Stimulated activated CD8-positive, alpha-beta memory T cell treated with anti-CD3 and anti-CD28 coated beads, Interleukin-4, amount 100 ng/mL, for 24 hours (primary cell): ENCODE results near the gene ILF2.
A peak's percentile ranks its signal among the peaks of the same experiment; 100 is the strongest.

ENCODE experiments used
- DNase-seq: peaks from one replicate; pipeline ENCODE4 v3.0.0-alpha.2; 2020; ENCODE audit warnings: low read depth

Gene ILF2

DNA sequence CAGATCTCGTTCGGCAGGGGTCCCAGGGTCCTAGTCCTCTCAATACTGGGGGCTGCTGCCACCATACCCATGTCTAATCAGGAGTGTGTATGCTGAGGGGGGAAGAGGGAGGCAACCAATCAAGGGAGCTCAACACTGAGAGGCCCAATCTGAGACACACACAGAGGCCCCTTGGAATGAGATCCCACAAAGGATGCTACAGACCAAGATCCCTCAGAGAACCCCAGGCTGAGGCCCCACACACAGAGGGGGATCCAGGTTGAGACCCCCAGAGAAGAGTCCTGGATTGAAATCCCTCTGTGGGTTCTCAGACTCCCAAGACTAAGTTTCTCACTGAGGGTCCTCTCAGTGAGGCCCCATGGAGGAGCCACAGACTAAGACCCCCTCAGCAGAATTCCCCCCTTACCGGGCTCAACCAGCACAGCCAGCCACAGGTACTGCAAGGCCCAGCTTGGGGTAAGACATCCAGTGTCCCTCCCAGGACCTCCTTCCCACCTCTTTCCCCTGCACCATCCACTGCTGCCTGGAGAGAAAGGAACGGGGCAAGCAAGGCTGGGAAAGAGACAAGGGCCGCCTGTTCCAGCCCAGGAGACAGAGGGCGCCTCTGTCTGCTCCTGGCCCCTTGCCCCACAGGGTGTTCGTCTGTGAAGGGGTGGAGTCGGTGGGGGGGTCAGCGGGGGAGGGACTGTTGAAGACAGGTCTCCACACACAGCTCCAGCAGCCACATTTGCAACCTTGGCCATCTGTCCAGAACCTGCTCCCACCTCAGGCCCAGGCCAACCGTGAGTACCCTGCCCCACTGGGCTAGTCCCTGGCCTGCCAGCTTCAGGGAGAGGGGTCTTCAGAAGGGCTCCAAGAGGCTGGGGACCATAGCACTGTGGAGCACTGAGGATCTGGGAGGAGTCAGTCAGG, 42.8 kb downstream of the ILF2 start, which contains the start of gene S100A1:
TSS of gene S100A1 (plus strand) at position 720 of the 912 bp plus-strand sequence. CDS start 2,088 bp downstream, outside the sequence.
- DNase-seq = no peak

DNA sequence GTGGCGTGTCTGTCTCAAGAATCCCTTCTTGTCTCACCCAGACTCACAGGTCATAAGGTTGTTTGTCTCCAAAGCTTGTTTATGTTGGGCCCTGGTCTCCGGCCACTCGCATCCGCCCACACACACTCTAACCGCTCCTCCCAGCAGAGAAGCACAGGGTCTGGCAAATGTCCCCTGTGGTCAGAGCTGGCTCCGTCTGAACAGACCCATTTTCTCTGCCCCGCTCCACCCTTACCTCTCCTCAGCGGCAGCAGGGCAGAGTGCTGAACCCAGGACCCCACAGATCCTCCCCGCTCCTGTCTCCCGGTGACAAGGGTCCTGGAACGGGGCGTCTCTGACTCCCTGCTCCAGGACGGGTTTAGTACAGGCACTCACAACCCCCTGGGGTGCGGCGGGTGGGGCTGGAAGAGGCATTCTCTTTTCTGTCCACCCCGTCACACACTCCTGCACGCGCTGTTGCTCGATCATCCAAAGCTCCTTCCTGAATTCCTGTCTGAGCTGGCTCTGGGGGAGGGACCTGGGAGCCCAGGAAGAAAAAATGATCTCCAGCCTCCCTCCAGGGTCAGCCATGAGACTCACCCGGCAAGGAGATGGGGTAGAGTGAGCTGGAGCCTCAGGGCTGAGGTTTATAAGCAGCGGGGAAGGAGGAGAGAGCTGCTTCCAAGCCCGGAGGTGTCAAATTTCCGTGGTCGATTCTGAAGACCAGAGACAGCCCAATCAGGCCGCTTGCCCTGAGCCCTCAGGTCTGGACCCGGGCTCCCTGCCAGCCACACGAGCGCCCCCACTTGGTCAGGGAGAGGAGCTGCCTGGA, 43.7 kb downstream of the ILF2 start, which contains the start of gene S100A13:
TSS of gene S100A13 (minus strand) at position 602 of the 811 bp plus-strand sequence. CDS start 1,033 bp downstream, outside the sequence.
- no peak for DNase-seq

DNA sequence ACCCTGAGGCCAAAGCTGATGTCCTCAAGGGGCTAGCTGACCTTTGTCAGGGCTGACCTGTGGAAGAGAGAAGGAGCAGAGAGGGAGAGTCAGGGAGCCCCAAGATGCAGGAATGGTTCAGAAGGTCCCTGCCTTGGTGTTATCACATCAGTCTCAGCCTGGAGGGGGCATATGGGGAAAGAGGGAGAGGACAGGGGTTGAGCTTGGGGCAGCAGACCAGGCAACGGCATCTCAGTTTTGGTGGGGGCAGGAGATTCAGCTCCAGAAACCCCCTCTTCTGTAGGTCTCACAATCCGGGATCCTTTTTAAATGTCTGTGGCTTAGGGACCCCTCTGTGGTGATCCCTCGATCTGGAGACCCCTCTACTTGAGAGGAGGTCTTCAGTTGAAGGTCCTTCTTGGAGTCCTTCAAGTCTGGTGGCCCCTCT, 44.3 kb downstream of the ILF2 start:
- DNase-seq = no peak

DNA sequence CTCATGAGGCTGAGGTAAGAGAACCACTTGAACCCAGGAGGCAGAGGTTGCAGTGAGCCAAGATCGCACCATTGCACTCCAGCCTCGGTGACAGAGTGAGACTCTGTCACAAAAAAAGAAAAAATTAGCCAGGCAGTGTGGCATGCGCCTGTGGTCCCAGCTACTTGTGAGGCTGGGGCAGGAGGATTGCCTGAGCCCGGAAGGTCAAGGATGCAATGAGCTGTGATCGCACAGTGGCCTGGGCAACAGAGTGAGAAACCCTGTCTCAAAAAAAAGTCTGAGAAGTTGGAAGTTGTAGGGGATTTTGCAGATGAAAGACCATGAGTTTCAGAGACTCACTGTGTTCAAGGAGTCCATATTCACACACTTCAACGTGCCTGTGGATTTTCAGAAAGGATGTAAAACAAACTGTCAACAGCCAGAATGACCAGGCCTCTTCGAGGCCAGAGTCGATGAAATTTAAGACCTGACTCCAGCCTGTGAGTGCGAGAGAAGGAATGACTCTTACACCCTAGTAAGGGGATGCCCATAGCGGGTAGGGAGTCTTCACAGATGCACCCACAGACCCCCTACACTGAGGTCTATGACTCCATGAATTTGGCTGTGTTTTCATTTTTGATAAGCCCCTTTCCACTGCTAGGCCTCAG, 45.7 kb downstream of the ILF2 start:
- no peak for DNase-seq

DNA sequence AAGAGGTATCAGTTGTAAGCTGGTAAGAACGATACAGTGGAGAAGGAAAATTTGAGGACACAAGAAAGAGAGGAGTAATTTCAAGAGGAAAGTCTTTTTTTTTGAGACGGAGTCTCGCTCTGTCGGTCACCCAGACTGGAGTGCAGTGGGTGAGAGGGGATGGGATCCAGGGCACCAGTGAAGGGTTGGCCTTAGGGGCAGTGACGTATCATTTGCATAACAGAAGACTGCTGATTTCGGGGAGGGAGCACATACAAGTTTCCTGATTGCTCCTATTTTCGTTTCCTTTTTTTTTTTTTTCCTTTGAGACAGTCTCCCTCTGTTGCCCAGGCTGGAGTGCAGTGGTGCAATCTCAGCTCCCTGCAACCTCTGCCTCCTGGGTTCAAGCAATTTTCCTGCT, 47.7 kb downstream of the ILF2 start:
- no peak for DNase-seq

DNA sequence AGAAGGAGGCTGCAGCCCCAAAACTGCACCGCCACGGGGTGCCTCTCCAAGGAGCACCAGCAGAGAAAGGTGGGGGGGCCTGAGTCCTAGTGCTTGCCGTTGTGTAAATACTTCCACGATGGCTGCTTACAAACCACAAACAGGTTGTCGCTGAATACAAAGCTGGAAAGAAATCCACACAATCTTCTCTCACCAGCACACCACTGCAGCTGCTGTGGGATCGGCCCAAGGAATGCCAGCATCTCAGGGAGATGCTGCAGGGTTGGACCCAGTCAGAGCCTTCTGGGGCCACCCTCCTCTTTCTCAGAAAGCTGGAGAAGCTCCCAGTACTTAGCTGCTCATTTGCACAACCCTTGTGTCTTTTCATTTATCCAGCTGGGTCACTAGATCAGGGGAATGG, 51.6 kb downstream of the ILF2 start:
- no peak for DNase-seq

DNA sequence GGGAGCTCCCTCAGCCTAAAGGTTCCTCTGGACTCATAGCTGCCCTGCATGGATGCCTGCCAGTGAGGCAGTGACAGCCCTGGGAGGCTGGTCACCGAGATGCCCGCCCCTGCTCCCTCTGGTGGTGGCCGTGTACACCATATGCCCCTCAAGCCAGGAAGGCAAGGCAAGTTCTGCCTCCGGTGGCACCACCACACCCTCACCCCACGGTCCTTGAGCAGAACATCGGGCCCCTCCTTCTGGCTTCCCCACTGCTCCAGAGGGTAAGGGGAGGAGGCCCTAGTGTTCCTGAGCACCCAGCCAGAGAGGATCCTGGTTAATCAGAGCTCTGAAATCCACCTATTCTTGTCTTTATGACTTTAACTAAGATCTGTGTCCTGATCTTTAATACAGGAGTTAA, 53.1 kb downstream of the ILF2 start:
- DNase-seq = peak; percentile 72

DNA sequence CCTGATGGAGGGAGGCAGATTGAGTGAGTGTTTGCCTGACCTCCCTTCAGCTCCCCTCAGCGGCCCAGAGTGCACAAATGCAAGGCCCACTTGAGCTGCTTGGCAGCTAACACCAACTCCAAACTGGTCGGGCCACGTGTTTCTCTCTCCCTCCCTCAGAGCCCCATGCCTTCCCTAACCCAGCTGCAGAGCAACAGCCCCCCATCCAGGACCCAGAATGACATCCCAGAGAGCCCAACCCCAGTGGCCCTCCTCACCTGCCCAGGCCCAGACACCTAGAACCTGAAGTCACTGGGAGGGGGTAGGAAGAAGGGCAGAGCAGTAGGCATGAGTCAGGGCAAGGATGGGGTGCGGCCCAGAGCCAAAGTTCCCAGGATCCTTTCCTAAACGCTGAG, 53.9 kb downstream of the ILF2 start:
- no peak for DNase-seq

DNA sequence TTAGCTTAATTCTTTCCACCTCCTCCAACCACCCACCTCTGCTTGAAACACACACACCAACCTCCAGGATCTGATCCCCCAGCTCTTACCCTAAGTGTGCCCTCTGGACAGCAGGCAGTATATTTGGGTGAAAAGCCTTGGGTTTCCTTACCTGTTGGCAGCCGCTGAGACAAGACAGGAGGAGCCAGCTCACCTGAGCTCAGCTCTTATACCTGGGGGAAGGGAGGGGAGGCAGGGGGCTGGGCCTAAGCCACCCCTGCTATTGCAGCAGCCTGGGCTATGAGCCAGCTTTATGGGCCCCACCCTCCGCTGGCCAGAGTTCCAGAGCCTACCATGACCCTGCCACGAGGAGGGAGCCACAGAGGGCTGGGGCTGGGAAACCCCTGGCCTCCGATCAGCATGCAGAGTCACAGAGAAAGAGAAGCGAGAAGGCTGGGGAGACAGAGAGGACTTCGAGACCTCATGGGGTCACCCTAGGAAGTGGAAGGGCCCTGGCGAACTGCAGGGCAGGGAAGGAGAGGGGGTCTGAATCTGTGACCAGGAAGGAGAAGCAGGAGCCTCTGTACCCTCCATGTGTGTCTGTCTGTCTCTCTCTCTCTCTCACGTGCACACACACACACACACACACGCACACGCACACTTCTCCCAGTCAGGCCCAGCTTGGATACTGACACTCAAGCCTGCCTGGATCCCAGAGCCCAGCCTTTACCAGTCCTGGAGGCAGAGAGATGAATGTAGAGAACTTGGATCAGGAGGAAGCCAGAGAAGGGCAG, 54.5 kb downstream of the ILF2 start, which contains the start of gene S100A14:
TSS of gene S100A14 (minus strand) at position 182 of the 773 bp plus-strand sequence. CDS start 467 bp downstream, outside the sequence.
- no peak for DNase-seq

DNA sequence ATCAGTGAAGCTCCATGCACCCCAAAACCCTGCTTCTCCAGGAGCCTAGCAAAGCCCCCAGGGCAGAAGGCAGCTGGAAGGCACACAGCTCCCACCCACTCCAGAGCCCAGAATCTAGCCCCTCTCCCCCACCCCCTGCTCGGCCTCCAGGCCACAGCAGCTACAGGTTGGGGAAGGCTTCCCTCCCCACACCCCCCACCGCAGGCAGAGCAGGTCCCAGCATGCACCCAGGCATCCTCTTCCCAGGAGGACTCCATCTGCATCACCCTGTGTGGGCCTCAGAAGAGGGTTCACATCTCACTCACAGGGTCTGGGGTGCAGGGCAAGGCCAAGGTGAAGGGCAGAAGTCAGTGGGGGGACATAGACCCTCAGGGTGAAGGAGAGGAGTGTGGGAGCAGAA, 55.4 kb downstream of the ILF2 start:
- no peak for DNase-seq

DNA sequence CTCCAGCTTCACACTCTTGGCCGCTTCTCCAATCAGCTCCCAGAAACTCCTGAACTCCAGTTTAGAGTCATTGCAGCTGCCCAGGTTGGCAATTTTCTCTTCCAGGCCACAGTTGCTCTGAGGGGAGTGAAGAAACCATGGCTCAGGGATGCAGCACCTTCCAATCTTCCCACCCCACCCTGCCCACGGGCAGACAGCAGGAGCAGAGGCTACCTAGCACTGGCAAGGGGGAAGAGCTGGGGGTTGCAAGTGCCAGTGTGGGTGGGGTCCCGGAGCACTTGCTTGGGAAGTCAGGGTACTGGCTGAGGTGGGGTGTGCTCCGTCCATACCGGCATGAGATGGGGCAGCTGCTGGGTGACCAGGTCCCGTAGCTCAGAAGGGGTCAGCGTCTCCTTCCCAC, 55.9 kb downstream of the ILF2 start:
- DNase-seq = no peak

DNA sequence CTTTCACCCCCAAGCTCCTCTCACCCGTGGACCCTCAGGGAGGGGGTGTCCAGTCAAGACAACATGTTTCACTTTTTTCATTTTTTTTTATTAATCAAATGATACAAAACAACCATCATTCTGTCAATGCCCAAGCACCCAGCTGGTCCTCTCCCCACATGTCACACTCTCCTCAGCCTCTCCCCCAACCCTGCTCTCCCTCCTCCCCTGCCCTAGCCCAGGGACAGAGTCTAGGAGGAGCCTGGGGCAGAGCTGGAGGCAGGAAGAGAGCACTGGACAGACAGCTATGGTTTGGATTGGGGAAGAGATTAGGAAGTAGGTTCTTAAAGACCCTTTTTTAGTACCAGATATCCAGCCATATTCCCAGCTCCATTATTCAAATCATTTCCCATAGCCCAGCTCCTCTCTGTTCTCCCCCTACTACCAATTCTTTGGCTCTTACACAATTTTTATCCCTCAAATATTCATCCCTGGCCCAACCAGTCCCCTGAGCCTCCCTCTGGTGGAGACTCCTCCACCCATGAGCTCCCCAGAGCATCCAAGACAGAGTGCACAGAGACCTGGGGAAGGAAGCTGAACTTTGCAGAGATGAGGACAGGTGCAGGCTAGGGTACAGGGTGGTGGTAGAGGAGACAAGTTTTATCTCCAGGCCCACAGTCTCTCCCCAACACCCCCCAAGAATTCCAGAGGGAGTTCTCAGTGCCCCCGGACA, 56.4 kb downstream of the ILF2 start:
- no peak for DNase-seq

DNA sequence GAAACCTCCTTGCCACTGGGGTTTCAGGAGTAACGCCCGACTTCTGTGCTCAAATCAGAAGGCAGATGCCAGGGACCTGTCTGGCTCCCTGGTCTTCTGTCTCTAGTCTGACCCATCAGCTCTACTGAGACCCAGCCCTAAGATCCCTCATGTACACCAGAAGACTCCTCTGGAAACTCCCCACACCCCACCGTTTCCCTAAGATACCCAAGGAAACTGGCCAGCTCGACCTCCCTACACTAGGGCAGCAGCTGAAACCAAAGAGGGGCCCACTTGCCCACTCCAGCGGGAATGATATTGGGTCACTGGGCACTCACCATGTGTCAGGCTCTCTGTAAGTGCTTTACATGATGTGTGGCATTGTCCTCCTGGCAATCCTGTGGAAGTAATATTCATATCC, 57.4 kb downstream of the ILF2 start:
- DNase-seq = no peak

DNA sequence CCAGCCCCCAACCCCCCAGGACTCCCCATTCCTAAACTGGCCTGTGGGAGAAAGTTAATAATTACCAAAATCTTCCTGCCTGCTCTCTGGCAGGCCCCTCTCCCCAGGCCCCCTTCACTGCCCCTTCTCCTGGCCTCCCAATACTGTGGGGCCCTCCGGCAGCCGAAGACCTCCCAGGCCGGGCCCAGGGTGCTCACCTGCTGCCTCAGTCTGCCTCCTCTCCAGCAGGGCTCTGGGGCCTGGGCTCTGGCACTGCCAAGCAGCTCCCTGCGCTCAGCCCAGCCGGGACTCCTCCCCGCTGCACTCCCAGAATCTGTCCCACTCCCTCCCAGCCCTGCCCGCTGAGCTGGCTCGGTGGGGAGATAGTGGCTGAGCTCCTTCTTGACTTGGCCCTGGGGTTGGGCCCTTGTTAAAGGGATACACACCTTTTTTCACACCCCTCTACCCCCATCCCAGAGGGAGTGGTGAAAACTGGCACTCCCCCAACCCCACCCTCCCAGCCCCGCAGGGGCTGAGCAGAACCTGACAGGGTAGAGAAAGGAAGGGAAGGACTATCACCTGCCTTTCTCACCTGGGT, 58.0 kb downstream of the ILF2 start, which contains the start of gene S100A16:
TSS of gene S100A16 (minus strand) at position 383 of the 577 bp plus-strand sequence. CDS start 4,986 bp downstream, outside the sequence.
- no peak for DNase-seq

DNA sequence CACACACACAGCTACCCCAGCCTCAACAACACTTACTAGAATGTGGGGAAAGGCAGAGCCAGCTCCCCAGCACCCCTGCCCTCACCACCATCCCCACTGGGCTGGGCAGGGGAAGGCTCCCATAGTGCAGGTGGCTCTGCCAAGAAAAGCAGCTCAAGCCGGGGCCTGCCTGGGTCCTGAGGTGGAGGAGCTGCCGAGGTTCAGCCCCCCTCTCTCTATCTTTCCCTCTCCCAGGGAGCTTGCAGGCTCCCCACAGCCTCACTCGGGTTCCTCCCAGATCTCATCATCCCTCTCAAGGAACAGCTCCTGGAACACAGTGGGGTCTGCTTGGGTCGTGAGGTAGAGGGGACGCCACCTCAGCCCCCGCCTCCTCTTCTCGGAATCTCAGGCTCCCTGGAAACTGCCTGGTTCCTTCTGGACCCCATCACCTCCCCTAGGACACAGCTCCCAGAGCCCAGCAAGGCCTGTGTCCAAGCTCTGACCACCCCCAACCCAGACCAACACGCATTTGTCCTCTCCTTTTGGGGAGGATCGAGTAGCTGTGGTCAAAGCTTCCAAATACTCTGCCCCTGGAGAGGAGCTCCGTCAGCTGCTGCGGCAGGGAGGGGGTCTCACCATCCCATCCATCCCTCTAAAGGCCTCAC, 58.6 kb downstream of the ILF2 start:
- no peak for DNase-seq
